Activated CD4-positive, alpha-beta memory T cell treated with anti-CD3 and anti-CD28 coated beads for 36 hours (primary cell): ENCODE data around the gene PIK3CB. TPM values are rescaled to one million over a fixed set of nuclear protein-coding genes. Genes with fewer than 3 reads are reported as not detected.
"Not testable (repeated sequence)": the region's sequence is repeated elsewhere in the genome, so short reads cannot be mapped to it uniquely, and the experiment has no call there.

Source experiments
- CTCF ChIA-PET: fragments of 350-600 bp; sonication (Branson Sonifier 250); formaldehyde crosslinking; loops from one replicate; lab custom pipeline; 2021; ENCODE audit warnings: antibody characterized with exemption, inconsistent platforms; lab: Charles Lee
- POLR2A ChIA-PET: fragments of 350-600 bp; sonication (Branson Sonifier 250); formaldehyde crosslinking; loops from one replicate; lab custom pipeline; 2021; ENCODE audit warnings: antibody characterized with exemption; lab: Charles Lee
- DNase-seq: peaks from one replicate; pipeline ENCODE4 v3.0.0-alpha.2; 2020
- H3K27ac Mint-ChIP-seq: one replicate; pipeline ENCODE4 v1.8.0; 2021; ENCODE audit warnings: mixed read lengths
- H3K27me3 Mint-ChIP-seq: one replicate; pipeline ENCODE4 v1.8.0; 2021; ENCODE audit warnings: mixed read lengths
- H3K36me3 Mint-ChIP-seq: one replicate; pipeline ENCODE4 v1.8.0; 2021; ENCODE audit warnings: mixed read lengths
- H3K4me1 Mint-ChIP-seq: one replicate; pipeline ENCODE4 v1.8.0; 2021; ENCODE audit warnings: low read depth, mixed read lengths
- H3K4me3 Mint-ChIP-seq: one replicate; pipeline ENCODE4 v1.8.0; 2021; ENCODE audit warnings: mild to moderate bottlenecking, mixed read lengths
- H3K9me3 Mint-ChIP-seq: one replicate; pipeline ENCODE4 v1.8.0; 2021; ENCODE audit warnings: mixed read lengths
- intact Hi-C: fragments of 100-400 bp; cut with micrococcal nuclease; formaldehyde crosslinking; loops from one replicate; pipeline ENCODE4 v1.15.1; 2023
- total RNA-seq, 2 experiments: library from RNA; stranded (reverse); gene quantifications; one replicate each; pipeline ENCODE4 v1.2.3, GENCODE V29; 2021

Gene PIK3CB
- total RNA-seq, 2 experiments from 2014 or later, result 23.0 to 24.8 TPM

DNA sequence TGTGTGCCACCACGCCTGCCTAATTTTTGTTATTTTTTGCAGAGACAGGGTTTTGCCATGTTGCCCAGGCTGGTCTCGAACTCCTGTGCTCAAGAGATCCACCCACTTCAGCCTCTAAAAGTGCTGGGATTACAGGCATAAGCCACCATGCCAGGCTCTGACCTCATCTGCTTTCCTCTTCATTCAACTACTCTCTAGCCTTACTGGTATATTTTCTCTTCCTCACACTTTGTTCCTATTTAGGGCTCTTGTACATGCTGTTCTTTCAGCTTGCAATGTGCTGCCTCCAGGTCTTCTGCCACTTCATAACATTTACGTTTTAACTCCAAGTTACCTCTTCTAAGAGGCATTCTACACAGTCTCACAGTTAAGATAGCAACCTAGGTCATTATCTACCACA, 34.9 kb downstream of the PIK3CB start:
- no peak for DNase-seq
- intact Hi-C loops, result no loop called here
- Mint-ChIP-seq H3K27ac (no peak overlapping the region), H3K9me3 (no peaks in the 10 kb centered on the region), H3K4me1 (peaks cover 31% of the 10 kb centered on the region), H3K36me3 (peaks cover 11% of the 10 kb centered on the region), H3K27me3 (no peaks in the 10 kb centered on the region), H3K4me3 (no peak overlapping the region)
- ChIA-PET POLR2A (no interaction called here), CTCF (no interaction called here)

DNA sequence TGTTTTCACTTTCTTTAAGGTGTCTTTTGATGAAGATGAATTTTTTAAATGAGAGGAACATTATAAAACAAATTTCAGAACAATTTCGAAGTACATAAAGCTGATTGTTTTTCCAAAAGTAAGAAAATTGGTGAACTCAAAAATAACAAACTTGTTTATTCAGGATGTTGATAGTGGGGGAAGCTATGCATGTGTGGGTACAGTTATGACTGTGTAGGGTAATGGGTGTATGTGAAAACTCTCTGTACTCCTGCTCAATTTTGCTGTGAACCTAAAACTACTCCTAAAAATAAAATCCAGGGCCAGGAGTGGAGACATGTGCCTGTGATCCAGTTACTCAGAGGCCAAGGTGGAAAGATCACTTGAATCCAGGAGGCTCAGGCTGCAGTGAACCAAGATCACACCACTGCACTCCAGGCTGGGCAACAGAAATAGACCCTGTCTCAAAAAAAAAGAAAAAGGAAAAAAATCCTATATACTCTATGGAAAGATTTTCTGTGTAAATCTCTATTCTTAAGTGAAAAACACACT, 37.2 kb downstream of the PIK3CB start:
- CTCF ChIA-PET, result no interaction called here
- Mint-ChIP-seq H3K4me1 (peaks cover 18% of the 10 kb centered on the region), H3K4me3 (no peak overlapping the region), H3K27ac (peak overlapping the region; percentile 29), H3K9me3 (no peaks in the 10 kb centered on the region), H3K27me3 (no peaks in the 10 kb centered on the region), H3K36me3 (peaks cover 19% of the 10 kb centered on the region)
- DNase-seq, result no peak
- intact Hi-C loops, result no loop called here
- POLR2A ChIA-PET, result no interaction called here

- intact Hi-C loops, result no loop called here
- POLR2A ChIA-PET, result no interaction called here
- no peak overlapping the region for H3K4me3 Mint-ChIP-seq
Measured at GRCh38 chr3:138796761-138797160, 38.0 kb downstream of the PIK3CB start.

GRCh38 chr3:138786788-138787271, 47.9 kb downstream of the PIK3CB start:
- intact Hi-C loops, result no loop called here
- H3K4me3 Mint-ChIP-seq, result no peak overlapping the region
- H3K36me3 Mint-ChIP-seq, result peaks cover 9% of the 10 kb centered on the region
- H3K27ac Mint-ChIP-seq, result no peak overlapping the region
- no peak for DNase-seq
- peaks cover 18% of the 10 kb centered on the region for H3K4me1 Mint-ChIP-seq
- H3K9me3 Mint-ChIP-seq, result no peaks in the 10 kb centered on the region
- ChIA-PET POLR2A (no interaction called here), CTCF (interaction anchor here (0.6 to 0.8 kb wide), 3 partner anchors 59 to 129 kb away, joined by 3 to 7 read pairs (median 4); no protein-coding TSS in a partner anchor)
- H3K27me3 Mint-ChIP-seq, result no peaks in the 10 kb centered on the region

More at GRCh38 chr3:138796761-138797160, 38.0 kb downstream of the PIK3CB start:
- H3K27me3 Mint-ChIP-seq, result no peaks in the 10 kb centered on the region
- peaks cover 19% of the 10 kb centered on the region for H3K36me3 Mint-ChIP-seq
- no peak for DNase-seq
- H3K4me1 Mint-ChIP-seq, result peaks cover 19% of the 10 kb centered on the region
- H3K27ac Mint-ChIP-seq, result no peak overlapping the region
- CTCF ChIA-PET, result interaction anchor here (1.4 kb wide), 1 partner anchor 118 kb away, joined by 3 read pairs; no protein-coding TSS in a partner anchor
- no peaks in the 10 kb centered on the region for H3K9me3 Mint-ChIP-seq

GRCh38 chr3:138785951-138786350, 48.8 kb downstream of the PIK3CB start:
- Mint-ChIP-seq H3K27ac (no peak overlapping the region), H3K4me1 (peaks cover 17% of the 10 kb centered on the region), H3K27me3 (no peaks in the 10 kb centered on the region), H3K4me3 (no peak overlapping the region), H3K9me3 (no peaks in the 10 kb centered on the region), H3K36me3 (peaks cover 4% of the 10 kb centered on the region)
- ChIA-PET CTCF (interaction anchor here (0.6 to 1.1 kb wide), 2 partner anchors 130 to 755 kb away, joined by 3 to 4 read pairs; no protein-coding TSS in a partner anchor), POLR2A (no interaction called here)
- intact Hi-C loops, result no loop called here
- no peak for DNase-seq

DNA sequence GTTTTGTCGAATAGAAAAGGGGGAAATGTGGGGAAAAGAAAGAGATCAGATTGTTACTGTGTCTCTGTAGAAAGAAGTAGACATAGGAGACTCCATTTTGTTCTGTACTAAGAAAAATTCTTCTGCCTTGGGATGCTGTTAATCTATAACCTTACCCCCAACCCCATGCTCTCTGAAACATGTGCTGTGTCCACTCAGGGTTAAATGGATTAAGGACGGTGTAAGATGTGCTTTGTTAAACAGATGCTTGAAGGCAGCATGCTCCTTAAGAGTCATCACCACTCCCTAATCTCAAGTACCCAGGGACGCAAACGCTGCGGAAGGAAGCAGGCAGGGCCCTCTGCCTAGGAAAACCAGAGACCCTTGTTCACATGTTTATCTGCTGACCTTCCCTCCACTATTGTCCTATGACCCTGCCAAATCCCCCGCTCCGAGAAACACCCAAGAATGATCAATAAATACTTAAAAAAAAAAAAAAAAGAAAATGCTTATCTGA, 49.3 kb downstream of the PIK3CB start:
- intact Hi-C loops, H3K27me3 Mint-ChIP-seq, H3K4me3 Mint-ChIP-seq, DNase-seq, H3K27ac Mint-ChIP-seq, H3K36me3 Mint-ChIP-seq, H3K9me3 Mint-ChIP-seq: not testable (repeated sequence)
- peaks cover 20% of the 10 kb centered on the region for H3K4me1 Mint-ChIP-seq
- ChIA-PET CTCF (interaction anchor here (0.6 to 1.1 kb wide), 2 partner anchors 131 to 754 kb away, joined by 3 to 4 read pairs; no protein-coding TSS in a partner anchor), POLR2A (interaction anchor here (0.6 kb wide), 1 partner anchor 8 kb away, joined by 3 read pairs; no protein-coding TSS in a partner anchor)

GRCh38 chr3:138782755-138783154, 52.0 kb downstream of the PIK3CB start:
- peaks cover 8% of the 10 kb centered on the region for H3K36me3 Mint-ChIP-seq
- H3K4me3 Mint-ChIP-seq, result no peak overlapping the region
- no peak for DNase-seq
- peaks cover 28% of the 10 kb centered on the region for H3K4me1 Mint-ChIP-seq
- intact Hi-C loops, result loop anchor here (5.0 kb wide), 1 partner anchor 190 kb away; the partner anchor contains the start of gene CEP70
- H3K27me3 Mint-ChIP-seq, result no peaks in the 10 kb centered on the region
- ChIA-PET POLR2A (no interaction called here), CTCF (no interaction called here)
- no peaks in the 10 kb centered on the region for H3K9me3 Mint-ChIP-seq
- H3K27ac Mint-ChIP-seq, result no peak overlapping the region

GRCh38 chr3:138781012-138781470, 53.7 kb downstream of the PIK3CB start:
- DNase-seq, result peak; percentile 58
- H3K4me1 Mint-ChIP-seq, result peaks cover 25% of the 10 kb centered on the region
- intact Hi-C loops, result loop anchor here (5.0 kb wide), 1 partner anchor 189 kb away; the partner anchor contains the start of gene CEP70
- H3K27me3 Mint-ChIP-seq, result no peaks in the 10 kb centered on the region
- peak overlapping the region; percentile 28 for H3K27ac Mint-ChIP-seq
- peaks cover 11% of the 10 kb centered on the region for H3K36me3 Mint-ChIP-seq
- H3K4me3 Mint-ChIP-seq, result no peak overlapping the region
- POLR2A ChIA-PET, result interaction anchor here (0.9 kb wide), 1 partner anchor 16 kb away, joined by 4 read pairs; no protein-coding TSS in a partner anchor
- H3K9me3 Mint-ChIP-seq, result no peaks in the 10 kb centered on the region
- CTCF ChIA-PET, result interaction anchor here (1.1 to 2.2 kb wide), 2 partner anchors 12 to 135 kb away, joined by 3 to 14 read pairs; no protein-coding TSS in a partner anchor

DNA sequence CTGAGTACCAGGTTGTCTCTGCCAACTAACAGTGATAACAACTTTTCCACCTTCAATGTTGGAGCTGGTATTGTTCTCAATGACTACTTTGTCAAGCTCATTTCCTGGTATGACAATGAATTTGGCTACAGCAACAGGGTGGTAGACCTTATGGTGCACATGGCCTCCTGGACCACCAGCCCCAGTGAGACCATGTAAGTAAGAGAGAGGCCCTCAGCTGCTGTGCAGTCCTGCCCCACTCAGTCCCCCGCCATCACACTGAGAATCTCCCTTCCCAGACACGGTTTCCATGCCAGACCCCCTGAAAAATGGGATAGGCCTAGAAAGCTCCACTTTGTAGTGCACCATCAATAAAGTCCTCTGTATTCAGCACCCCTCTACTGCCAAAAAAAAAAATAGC, 56.1 kb downstream of the PIK3CB start:
- ChIA-PET CTCF (interaction anchor here (0.9 kb wide), 1 partner anchor 137 kb away, joined by 5 read pairs; no protein-coding TSS in a partner anchor), POLR2A (no interaction called here)
- DNase-seq, result no peak
- peaks cover 41% of the 10 kb centered on the region for H3K4me1 Mint-ChIP-seq
- H3K36me3 Mint-ChIP-seq, result peaks cover 12% of the 10 kb centered on the region
- no peaks in the 10 kb centered on the region for H3K27me3 Mint-ChIP-seq
- no peak overlapping the region for H3K4me3 Mint-ChIP-seq
- no peaks in the 10 kb centered on the region for H3K9me3 Mint-ChIP-seq
- no peak overlapping the region for H3K27ac Mint-ChIP-seq
- intact Hi-C loops, result no loop called here

- intact Hi-C loops, result no loop called here
- peaks cover 11% of the 10 kb centered on the region for H3K36me3 Mint-ChIP-seq
- H3K27ac Mint-ChIP-seq, result no peak overlapping the region
- H3K4me1 Mint-ChIP-seq, result peaks cover 37% of the 10 kb centered on the region
- no peaks in the 10 kb centered on the region for H3K27me3 Mint-ChIP-seq
- DNase-seq, result no peak
- ChIA-PET POLR2A (interaction anchor here (0.6 kb wide), 1 partner anchor 37 kb away, joined by 6 read pairs; no protein-coding TSS in a partner anchor), CTCF (interaction anchor here (1.0 to 2.0 kb wide), 3 partner anchors 12 to 183 kb away, joined by 3 to 7 read pairs (median 4); partner anchors contain the start of gene CEP70)
- H3K9me3 Mint-ChIP-seq, result no peaks in the 10 kb centered on the region
- H3K4me3 Mint-ChIP-seq, result no peak overlapping the region
Measured at GRCh38 chr3:138776961-138777360, 57.8 kb downstream of the PIK3CB start.

- no peak for DNase-seq
- H3K27me3 Mint-ChIP-seq, result no peaks in the 10 kb centered on the region
- intact Hi-C loops, result no loop called here
- H3K27ac Mint-ChIP-seq, result no peak overlapping the region
- peaks cover 9% of the 10 kb centered on the region for H3K36me3 Mint-ChIP-seq
- ChIA-PET CTCF (interaction anchor here (1.5 to 2.0 kb wide), 2 partner anchors 141 kb away, joined by 7 to 10 read pairs; no protein-coding TSS in a partner anchor), POLR2A (no interaction called here)
- peaks cover 27% of the 10 kb centered on the region for H3K4me1 Mint-ChIP-seq
- H3K9me3 Mint-ChIP-seq, result no peaks in the 10 kb centered on the region
- no peak overlapping the region for H3K4me3 Mint-ChIP-seq
Measured at GRCh38 chr3:138775254-138775595, 59.5 kb downstream of the PIK3CB start.
